NCI-H2081 (cell line): ENCODE data around the gene USP15.

Source experiments
- DNase-seq, 2 experiments: peaks; one replicate each; lab custom pipeline; 2025; lab: John Stamatoyannopoulos, UW

USP15 gene

GRCh38 chr12:62258231-62258630 is 2.0 kb upstream of the USP15 start:
- no peak for DNase-seq

- peak; percentile 34 to 62 for DNase-seq
Measured at GRCh38 chr12:62258941-62259630, 1.1 kb upstream of the USP15 start.

GRCh38 chr12:62259631-62259992 is 592 bp upstream of the USP15 start:
- no peak for DNase-seq

- DNase-seq: peak; percentile 1 to 45
Measured at GRCh38 chr12:62260733-62261683, 804 bp downstream of the USP15 start.

GRCh38 chr12:62261876-62262517 is 1.8 kb downstream of the USP15 start:
- DNase-seq: no peak

- DNase-seq: no peak
Measured at GRCh38 chr12:62263232-62263631, 3.0 kb downstream of the USP15 start.

GRCh38 chr12:62263966-62264365 is 3.8 kb downstream of the USP15 start:
- no peak for DNase-seq

GRCh38 chr12:62264706-62265105 is 4.5 kb downstream of the USP15 start:
- DNase-seq: no peak

- DNase-seq: no peak
Measured at GRCh38 chr12:62265511-62265910, 5.3 kb downstream of the USP15 start.

- no peak for DNase-seq
Measured at GRCh38 chr12:62267026-62267425, 6.8 kb downstream of the USP15 start.

GRCh38 chr12:62267480-62267879 is 7.3 kb downstream of the USP15 start:
- no peak for DNase-seq

- no peak for DNase-seq
Measured at GRCh38 chr12:62268956-62269355, 8.8 kb downstream of the USP15 start.

- no peak for DNase-seq
Measured at GRCh38 chr12:62269464-62270228, 9.4 kb downstream of the USP15 start.

- DNase-seq: no peak
Measured at GRCh38 chr12:62270384-62270783, 10.2 kb downstream of the USP15 start.

GRCh38 chr12:62270872-62271271 is 10.7 kb downstream of the USP15 start:
- no peak for DNase-seq

GRCh38 chr12:62272936-62273552 is 12.8 kb downstream of the USP15 start:
- no peak for DNase-seq

- no peak for DNase-seq
Measured at GRCh38 chr12:62273724-62274380, 13.6 kb downstream of the USP15 start.

GRCh38 chr12:62278022-62278421 is 17.8 kb downstream of the USP15 start:
- no peak for DNase-seq

- no peak for DNase-seq
Measured at GRCh38 chr12:62279058-62279457, 18.9 kb downstream of the USP15 start.

GRCh38 chr12:62279961-62280360 is 19.8 kb downstream of the USP15 start:
- no peak for DNase-seq
